Fibroblast of skin of right biceps (primary cell): Measurements from ENCODE around the gene COPS8.
A peak's percentile ranks its signal among the peaks of the same experiment; 100 is the strongest.

Experiments used
- DNase-seq: peaks from one replicate; pipeline ENCODE4 v3.0.0-alpha.2; 2013

Gene COPS8

GRCh38 chr2:237065071-237065377, 20.7 kb upstream of the COPS8 start:
- DNase-seq: no peak

- no peak for DNase-seq
Observed at GRCh38 chr2:237066396-237066795, 19.3 kb upstream of the COPS8 start.

GRCh38 chr2:237068005-237068576, 17.6 kb upstream of the COPS8 start:
- DNase-seq: no peak

- DNase-seq: peak; percentile 66
Observed at GRCh38 chr2:237072067-237072931, 13.4 kb upstream of the COPS8 start.

- DNase-seq: peak; percentile 74
Observed at GRCh38 chr2:237073552-237073951, 12.1 kb upstream of the COPS8 start.

- peak; percentile 38 for DNase-seq
Observed at GRCh38 chr2:237074211-237074993, 11.3 kb upstream of the COPS8 start.

GRCh38 chr2:237075749-237076599, 9.7 kb upstream of the COPS8 start:
- DNase-seq: no peak

- DNase-seq: no peak
Observed at GRCh38 chr2:237081596-237081995, 4.1 kb upstream of the COPS8 start.

- no peak for DNase-seq
Observed at GRCh38 chr2:237083026-237083425, 2.7 kb upstream of the COPS8 start.

- no peak for DNase-seq
Observed at GRCh38 chr2:237084444-237084843, 1.2 kb upstream of the COPS8 start.

- no peak for DNase-seq
Observed at GRCh38 chr2:237090906-237091305, 5.2 kb downstream of the COPS8 start.

GRCh38 chr2:237091779-237092436, 6.2 kb downstream of the COPS8 start:
- peak; percentile 55 for DNase-seq

- no peak for DNase-seq
Observed at GRCh38 chr2:237092506-237092905, 6.8 kb downstream of the COPS8 start.

- DNase-seq: peak; percentile 63
Observed at GRCh38 chr2:237092920-237093781, 7.5 kb downstream of the COPS8 start.

- no peak for DNase-seq
Observed at GRCh38 chr2:237096201-237096600, 10.5 kb downstream of the COPS8 start.

- DNase-seq: peak; percentile 80
Observed at GRCh38 chr2:237096911-237097310, 11.2 kb downstream of the COPS8 start.

- DNase-seq: no peak
Observed at GRCh38 chr2:237097326-237097910, 11.7 kb downstream of the COPS8 start.

GRCh38 chr2:237097911-237098702, 12.4 kb downstream of the COPS8 start:
- DNase-seq: peak; percentile 96

GRCh38 chr2:237099804-237100203, 14.1 kb downstream of the COPS8 start:
- no peak for DNase-seq
